ENCODE results near the gene TRMT10C.
"Not testable (repeated sequence)": the region's sequence is repeated elsewhere in the genome, so short reads cannot be mapped to it uniquely, and the experiment has no call there.

Gene TRMT10C

DNA sequence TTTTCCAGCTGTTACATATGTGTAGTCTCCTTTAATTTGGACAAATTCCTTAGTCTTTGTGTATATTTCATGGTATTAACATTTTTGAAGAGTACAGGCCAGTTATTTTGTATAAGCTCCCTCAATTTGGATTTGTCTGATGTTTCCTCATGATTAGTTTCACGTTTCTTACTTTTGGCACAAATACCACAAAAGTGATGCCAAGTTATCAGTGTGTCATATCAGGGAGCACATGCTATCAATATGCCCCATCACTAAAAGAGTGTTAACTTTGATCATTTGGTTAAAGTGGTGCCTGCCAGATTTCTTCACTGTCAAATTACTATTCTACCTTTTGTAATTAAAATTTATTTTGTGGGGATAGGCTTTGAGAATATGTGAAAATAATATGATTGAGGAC lies 26.9 kb downstream of the TRMT10C start:
- TF ChIP-seq, protein P1, sequence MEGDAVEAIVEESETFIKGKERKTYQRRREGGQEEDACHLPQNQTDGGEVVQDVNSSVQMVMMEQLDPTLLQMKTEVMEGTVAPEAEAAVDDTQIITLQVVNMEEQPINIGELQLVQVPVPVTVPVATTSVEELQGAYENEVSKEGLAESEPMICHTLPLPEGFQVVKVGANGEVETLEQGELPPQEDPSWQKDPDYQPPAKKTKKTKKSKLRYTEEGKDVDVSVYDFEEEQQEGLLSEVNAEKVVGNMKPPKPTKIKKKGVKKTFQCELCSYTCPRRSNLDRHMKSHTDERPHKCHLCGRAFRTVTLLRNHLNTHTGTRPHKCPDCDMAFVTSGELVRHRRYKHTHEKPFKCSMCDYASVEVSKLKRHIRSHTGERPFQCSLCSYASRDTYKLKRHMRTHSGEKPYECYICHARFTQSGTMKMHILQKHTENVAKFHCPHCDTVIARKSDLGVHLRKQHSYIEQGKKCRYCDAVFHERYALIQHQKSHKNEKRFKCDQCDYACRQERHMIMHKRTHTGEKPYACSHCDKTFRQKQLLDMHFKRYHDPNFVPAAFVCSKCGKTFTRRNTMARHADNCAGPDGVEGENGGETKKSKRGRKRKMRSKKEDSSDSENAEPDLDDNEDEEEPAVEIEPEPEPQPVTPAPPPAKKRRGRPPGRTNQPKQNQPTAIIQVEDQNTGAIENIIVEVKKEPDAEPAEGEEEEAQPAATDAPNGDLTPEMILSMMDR (conservative IDR thresholded peaks at IDR 0.05) = no peak

DNA sequence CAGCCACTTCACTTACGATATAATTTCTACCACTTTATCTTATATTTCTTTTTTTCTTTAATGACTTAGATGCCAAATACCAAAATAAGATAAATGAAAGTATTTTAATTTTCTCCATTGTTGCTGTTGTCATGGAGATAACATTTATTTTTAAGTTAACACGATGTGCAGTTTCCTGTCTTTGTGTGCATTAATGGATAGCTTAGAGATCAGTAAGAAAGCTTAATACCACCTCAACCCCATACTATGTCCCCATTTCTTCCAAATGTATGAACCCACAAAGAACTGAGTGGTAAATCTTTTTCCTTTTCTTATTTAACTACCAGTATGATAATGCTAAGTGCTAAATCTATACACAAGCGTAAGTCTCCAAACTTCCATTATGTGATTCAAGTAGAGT lies 29.4 kb downstream of the TRMT10C start:
- no peak overlapping the region for H3K27ac ChIP-seq
- TF ChIP-seq, protein P1 (conservative IDR thresholded peaks at IDR 0.05) = no peak

More for the DNA sequence above, 26.9 kb downstream of the TRMT10C start:
- no peak overlapping the region for H3K27ac ChIP-seq

DNA sequence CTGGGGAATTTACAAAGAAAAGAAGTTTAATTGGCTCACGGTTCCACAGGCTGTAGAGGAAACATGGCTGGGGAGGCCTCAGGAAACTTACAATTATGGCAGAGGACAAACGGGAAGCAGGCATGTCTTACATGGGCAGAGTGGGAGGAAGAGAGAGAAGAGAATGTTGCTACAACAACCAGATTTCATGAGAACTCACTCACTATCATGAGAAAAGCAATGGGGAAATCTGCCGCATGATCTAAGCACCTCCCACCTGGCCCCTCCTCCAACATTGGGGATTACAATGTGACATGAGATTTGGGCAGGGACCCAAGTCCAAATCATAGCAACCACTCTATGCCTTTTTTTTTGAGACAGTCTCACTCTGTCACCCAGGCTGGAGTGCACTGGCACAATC lies 41.1 kb downstream of the TRMT10C start:
- TF ChIP-seq, protein P1 (conservative IDR thresholded peaks at IDR 0.05) = no peak
- H3K27ac ChIP-seq = no peak overlapping the region

DNA sequence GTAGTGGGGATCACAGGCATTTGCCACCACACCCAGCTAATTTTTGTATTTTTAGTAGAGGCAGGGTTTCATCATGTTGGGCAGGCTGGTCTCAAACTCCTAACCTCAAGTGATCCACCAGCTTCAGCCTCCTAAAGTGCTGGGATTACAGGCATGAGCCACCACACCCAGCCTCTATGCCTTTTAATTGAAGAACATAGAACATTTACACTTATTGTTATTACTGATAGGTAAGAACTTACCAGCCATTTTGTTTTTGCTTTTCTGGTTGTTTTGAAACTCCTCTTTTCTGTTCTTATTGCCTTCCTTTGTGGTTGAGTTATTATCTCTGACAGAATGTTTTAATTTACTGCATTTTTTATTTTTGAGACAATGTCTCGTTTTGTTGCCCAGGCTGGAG lies 41.5 kb downstream of the TRMT10C start:
- TF ChIP-seq, protein P1 (conservative IDR thresholded peaks at IDR 0.05) = no peak
- H3K27ac ChIP-seq = no peak overlapping the region

DNA sequence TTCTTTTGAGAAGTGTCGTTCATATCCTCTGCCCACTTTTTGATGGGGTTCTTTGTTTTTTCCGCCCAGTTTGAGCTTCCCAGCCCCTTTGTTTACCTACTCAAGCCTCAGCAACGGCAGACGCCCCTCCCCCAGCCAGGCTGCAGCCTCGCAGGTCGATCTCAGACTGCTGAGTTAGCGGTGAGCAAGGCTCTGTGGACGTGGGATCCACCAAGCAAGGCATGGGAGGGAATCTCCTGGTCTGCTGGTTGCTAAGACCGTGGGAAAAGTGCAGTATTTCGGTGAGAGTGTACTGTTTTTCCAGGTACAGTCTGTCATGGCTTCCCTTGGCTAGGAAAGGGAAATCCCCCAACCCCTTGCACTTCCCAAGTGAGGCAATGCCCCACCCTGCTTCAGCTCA lies 43.7 kb downstream of the TRMT10C start:
- H3K27ac ChIP-seq = not testable (repeated sequence)

DNA sequence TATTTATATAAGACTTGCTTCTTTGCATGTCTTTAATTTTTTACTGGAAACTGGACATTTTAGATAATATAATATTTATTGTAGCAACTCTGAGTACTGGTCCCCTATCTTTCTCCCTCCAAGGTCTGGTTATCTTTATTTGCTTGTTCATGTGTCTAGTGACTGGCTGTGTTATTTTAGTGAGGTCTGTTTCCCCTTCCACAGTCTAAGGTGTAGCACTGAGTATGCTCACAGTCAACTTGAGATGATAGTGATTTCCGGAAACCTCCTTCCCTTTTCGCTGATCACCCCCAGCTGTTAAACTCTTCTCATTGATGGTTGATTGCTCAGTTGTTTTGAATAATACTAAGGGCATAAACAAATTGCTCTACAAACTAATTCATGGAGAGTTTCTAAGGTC lies 49.4 kb downstream of the TRMT10C start:
- H3K27ac ChIP-seq = no peak overlapping the region
- TF ChIP-seq, protein P1 (conservative IDR thresholded peaks at IDR 0.05) = no peak

DNA sequence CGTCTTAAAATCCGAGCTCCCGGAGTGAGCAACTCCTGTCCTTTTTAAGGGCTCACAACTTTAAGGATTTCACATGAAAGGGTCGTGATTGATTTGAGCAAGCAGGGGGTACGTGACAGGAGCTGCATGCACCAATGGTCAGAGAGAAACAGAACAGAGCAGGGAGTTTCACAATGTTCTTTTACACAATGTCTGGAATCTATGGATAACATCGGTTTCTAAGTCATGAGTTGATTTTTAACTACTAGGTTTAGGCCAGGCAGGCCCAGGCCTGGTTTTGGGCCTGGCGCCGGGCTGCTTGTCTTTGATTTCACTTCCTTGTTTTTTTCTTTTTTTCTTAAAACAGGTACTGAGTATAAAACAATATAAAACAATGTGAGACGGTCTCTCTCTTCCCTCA lies 51.3 kb downstream of the TRMT10C start:
- H3K27ac ChIP-seq = not testable (repeated sequence)

DNA sequence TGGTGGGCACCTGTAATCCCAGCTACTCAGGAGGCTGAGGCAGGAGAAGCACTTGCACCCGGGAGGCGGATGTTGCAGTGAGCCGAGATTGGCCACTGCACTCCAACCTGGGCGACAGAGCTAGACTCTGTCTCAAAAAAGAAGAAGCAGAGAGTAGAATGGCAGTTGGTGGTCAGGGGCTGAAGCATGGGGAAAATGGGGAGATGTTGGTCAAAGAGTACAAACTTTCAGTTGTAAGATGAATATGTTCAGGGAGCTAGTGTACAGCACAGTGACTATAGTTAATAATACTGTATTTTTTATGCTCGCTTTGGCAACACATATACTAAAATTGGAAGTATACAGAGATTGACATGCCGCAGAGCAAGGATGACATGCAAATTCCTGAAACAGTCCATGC lies 53.9 kb downstream of the TRMT10C start:
- H3K27ac ChIP-seq = no peak overlapping the region
- TF ChIP-seq, protein P1 (conservative IDR thresholded peaks at IDR 0.05) = no peak
